Endometrial microvascular endothelial cells (primary cell): ENCODE measurements around the gene PM20D1. TPM values are rescaled to one million over a fixed set of nuclear protein-coding genes. Genes with fewer than 3 reads are reported as not detected.
"Not testable (repeated sequence)": the region's sequence is repeated elsewhere in the genome, so short reads cannot be mapped to it uniquely, and the experiment has no call there.

ENCODE experiments used
- in situ Hi-C: cut with HindIII; loops from 2 replicates; pipeline ENCODE4 v1.10.0; 2017; ENCODE audit warnings: low sequenced_read_pairs, low pct_unique_long_range_greater_than_20kb; ENCODE audit errors: inconsistent ontology term
- total RNA-seq: library from RNA; depleted of rRNA; stranded (reverse); fragments of >200 nt; gene quantifications from one replicate; pipeline ENCODE4 v1.2.3, GENCODE V29; 2015; ENCODE audit errors: inconsistent ontology term

The PM20D1 gene, protein sequence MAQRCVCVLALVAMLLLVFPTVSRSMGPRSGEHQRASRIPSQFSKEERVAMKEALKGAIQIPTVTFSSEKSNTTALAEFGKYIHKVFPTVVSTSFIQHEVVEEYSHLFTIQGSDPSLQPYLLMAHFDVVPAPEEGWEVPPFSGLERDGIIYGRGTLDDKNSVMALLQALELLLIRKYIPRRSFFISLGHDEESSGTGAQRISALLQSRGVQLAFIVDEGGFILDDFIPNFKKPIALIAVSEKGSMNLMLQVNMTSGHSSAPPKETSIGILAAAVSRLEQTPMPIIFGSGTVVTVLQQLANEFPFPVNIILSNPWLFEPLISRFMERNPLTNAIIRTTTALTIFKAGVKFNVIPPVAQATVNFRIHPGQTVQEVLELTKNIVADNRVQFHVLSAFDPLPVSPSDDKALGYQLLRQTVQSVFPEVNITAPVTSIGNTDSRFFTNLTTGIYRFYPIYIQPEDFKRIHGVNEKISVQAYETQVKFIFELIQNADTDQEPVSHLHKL
- total RNA-seq = not detected

DNA sequence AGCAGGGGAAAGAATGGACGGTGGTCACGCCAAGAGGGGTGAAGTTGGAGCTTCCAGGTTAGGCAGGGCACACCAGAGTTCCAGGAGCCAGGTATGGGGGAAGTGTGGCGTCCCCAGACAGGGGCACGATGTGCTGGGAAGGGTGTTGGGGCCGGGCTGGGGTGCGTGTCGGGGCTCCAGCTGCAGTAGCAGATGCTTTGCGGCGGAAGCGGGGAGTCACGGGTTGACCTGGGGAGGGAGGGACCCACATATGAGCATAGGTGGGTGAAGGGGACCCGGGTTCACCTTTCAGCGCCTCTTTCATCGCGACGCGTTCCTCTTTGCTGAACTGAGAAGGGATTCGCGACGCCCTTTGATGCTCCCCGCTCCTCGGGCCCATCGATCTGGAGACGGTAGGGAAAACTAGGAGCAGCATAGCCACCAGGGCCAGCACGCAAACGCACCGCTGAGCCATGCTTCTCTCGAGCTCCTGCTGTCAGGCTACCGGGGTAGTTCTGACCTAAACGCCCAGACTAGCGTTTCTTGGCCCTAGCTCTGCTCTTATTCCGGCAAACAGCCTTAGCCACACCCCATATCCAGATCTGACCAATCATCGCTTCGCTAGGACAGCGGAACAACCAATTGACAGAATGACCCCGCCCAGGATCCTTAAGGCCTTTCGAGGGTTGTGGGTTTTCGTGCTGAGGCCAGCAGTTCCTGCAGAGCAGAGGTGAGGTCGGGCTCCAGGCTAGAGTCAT, at the start of gene PM20D1:
TSS of gene PM20D1 (minus strand) at position 514 of the 737 bp plus-strand sequence. CDS start at position 454, 60 bp downstream.
- in situ Hi-C loops = no loop called here

GRCh38 chr1:205896351-205896750, 46.4 kb upstream of the PM20D1 start:
- in situ Hi-C loops = no loop called here

DNA sequence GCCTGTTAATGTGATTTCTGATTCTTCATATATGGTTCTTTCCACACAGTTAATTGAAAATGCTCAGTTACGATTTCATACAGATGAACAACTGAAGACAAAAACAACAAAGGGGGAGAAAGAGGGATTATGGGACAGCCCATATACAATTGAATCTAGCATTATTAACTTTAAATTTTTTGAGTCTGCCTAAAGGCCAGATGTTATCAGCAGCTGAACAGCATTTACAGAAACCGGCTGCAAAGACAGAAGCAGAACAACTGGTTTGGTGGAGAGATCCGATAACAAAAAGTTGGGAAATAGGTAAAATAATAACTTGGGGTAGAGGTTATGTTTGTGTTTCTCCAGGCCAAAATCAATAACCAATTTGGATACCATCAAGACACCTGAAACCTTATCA, 44.2 kb upstream of the PM20D1 start:
- in situ Hi-C loops = not testable (repeated sequence)

GRCh38 chr1:205892175-205892574, 42.2 kb upstream of the PM20D1 start:
- in situ Hi-C loops = not testable (repeated sequence)

GRCh38 chr1:205891481-205891880, 41.5 kb upstream of the PM20D1 start:
- in situ Hi-C loops = not testable (repeated sequence)

DNA sequence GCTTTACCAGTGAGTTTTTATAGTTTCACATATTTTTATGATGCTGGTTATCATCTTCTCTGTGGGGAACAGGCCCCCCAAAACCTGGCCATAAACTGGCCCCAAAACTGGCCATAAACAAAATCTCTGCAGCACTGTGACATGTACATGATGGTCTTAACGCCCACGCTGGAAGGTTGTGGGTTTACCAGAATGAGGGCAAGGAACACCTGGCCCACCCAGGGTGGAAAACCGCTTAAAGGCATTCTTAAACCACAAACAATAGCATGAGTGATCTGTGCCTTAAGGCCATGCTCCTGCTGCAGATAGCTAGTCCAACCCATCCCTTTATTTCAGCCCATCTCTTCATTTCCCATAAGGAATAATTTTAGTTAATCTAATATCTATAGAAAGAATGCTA, 40.7 kb upstream of the PM20D1 start:
- in situ Hi-C loops = not testable (repeated sequence)

GRCh38 chr1:205889706-205890105, 39.8 kb upstream of the PM20D1 start:
- in situ Hi-C loops = not testable (repeated sequence)

DNA sequence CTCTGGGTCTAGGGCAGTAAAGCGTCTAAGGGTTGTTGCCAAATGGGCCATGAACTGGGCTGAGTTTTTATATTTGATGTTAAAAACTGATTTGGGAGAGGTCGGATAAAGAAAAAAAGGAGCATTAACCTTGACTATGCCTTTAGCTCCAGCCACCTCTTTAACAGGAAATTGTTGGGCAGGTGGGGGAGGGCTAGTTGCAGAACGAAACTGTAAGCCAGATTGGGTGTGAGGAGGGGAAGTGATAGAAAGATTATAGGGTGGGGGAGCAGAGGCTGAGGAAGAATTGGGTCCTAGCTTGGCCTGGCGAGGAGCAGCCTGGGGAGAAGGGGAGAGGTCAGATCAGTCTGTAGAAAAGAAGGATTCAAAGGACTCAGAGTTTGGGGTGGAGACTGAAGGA, 39.1 kb upstream of the PM20D1 start:
- in situ Hi-C loops = not testable (repeated sequence)

- in situ Hi-C loops = no loop called here
These were observed 33.9 kb upstream of the PM20D1 start for GRCh38 chr1:205883792-205884191.

DNA sequence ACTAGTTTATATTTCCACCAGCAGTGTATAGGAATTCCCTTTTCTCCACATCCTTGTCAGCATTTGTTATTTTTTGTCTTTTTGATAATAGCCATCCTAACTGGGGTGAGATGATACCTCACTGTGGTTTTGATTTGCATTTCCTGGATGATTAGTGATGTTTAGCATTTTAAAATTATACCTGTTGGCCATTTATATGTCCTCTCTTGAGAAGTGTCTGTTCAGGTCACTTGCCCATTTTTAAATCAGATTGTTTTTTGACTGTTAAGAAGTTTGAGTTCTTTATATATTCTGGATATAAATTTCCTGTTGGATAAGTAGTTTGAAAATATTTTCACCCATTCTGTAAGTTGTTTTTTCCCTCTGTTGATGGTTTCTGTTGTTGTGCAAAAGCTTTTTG, 31.0 kb upstream of the PM20D1 start:
- in situ Hi-C loops = no loop called here

GRCh38 chr1:205879974-205880373, 30.0 kb upstream of the PM20D1 start:
- in situ Hi-C loops = no loop called here

- in situ Hi-C loops = no loop called here
These were observed 28.1 kb upstream of the PM20D1 start for GRCh38 chr1:205878026-205878425.

DNA sequence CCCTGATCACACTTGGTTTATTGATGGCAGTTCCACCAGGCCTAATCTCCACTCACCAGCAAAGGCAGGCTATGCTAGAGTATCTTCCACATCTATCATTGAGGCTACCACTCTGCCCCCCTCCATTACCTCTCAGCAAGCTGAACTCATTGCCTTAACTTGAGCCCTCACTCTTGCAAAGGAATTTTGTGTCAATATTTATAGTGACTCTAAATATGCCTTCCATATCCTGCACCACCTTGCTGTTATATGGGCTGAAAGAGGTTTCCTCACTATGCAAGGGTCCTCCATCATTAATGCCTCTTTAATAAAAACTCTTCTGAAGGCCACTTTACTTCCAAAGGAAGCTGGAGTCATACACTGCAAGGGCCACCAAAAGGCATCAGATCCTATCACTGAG, 23.2 kb upstream of the PM20D1 start:
- in situ Hi-C loops = not testable (repeated sequence)

- in situ Hi-C loops = no loop called here
These were observed 20.3 kb upstream of the PM20D1 start for GRCh38 chr1:205870236-205870635.

- in situ Hi-C loops = no loop called here
These were observed 11.6 kb upstream of the PM20D1 start for GRCh38 chr1:205861540-205861939.

DNA sequence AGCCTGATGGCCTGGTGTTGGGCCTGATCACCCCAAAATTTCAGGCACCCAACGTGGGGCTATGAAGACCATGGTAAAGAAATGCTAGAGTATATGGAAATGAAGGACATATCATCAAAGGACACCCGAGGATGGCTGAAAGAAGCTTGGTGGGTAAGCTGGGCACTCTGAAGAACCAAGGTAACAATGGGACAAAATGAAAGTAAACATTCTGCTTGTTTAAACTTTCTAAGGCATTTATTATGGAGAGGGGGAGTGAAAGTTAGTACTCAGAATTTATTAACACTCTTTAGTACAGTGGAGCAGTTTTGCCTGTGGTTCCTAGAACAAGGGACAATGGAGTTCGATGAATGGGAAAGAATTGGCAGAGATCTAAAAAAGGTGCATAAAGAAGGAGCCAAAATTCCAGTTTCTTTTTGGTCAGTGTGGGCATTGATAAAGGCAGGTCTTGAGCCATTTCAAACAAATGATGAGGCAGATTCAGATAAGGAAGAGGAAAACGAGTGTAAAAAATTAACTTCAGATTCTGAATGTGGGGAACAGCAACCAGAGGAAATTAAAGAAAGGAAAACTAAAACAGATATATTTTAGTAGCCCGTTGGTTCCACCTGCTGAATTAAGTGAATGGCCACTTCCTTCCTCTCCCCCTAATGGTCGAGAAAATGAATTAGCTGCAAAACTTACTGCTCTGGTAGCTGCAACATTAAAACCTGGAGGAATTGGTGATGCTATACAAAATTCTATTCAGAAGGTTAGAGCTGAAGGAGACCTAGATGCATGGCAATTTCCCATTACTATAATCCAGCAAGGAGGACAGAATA, 8.4 kb upstream of the PM20D1 start:
- in situ Hi-C loops = no loop called here

DNA sequence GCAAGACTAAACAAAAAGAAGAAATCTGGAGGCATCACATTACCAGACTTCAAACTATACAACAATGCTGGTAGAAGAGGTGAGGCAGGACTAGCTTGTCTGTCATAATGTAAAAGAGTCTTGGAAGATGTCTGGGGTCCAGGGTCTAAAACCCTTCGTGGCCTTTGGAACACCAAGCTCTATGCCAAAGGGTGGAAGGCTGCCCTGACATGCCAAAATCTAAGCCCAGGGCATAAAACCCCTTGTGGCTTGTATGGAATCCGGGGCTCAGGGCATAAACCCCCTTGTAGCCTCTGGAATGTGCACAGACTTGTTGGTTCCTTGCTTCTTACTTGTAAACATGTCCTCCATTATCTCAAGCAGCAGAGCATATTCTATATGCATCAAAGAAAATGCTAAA, 7.6 kb upstream of the PM20D1 start:
- in situ Hi-C loops = not testable (repeated sequence)

- in situ Hi-C loops = no loop called here
These were observed 6.5 kb upstream of the PM20D1 start for GRCh38 chr1:205856433-205856832.

GRCh38 chr1:205852969-205853368, 3.0 kb upstream of the PM20D1 start:
- in situ Hi-C loops = no loop called here
